ENCODE results near the gene LY6G6F.

LY6G6F gene

DNA sequence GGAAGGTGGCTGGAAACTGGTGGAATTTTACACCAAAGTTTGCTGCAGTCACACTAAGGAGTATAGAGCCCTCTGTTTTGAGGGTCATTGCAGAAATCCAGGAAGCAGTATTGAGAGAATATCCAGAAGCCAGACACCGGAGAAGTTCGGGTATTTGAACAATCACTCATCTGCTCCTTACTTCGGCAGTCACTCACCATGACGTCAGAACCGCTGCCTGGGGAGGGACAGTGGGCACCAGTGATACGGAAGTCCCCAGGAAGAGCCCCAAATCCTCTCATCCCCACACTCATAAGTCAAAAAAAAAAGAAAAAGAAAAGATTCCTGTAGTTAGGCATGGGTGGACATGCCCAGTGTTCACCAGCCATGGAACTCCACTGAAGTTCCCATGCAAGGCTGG, 29.8 kb upstream of the LY6G6F start:
- no peak for DNase-seq (ENCODE audit: low spot score)

- DNase-seq (ENCODE audit: low spot score): no peak
Observed at GRCh38 chr6:31677955-31678354, 28.7 kb upstream of the LY6G6F start.

- peak; percentile 63 for DNase-seq (ENCODE audit: low spot score)
Observed at GRCh38 chr6:31680226-31681134, 26.2 kb upstream of the LY6G6F start, which contains the start of gene LY6G5C. Gene LY6G5C (minus strand): TSS chr6:31681067. CDS start chr6:31680373, 694 bp downstream.

- peak; percentile 39 for DNase-seq (ENCODE audit: low spot score)
Observed at GRCh38 chr6:31681135-31681671, 25.5 kb upstream of the LY6G6F start.

- DNase-seq (ENCODE audit: low spot score): no peak
Observed at GRCh38 chr6:31683591-31683990, 23.1 kb upstream of the LY6G6F start.

- no peak for DNase-seq (ENCODE audit: low spot score)
Observed at GRCh38 chr6:31686483-31686882, 20.2 kb upstream of the LY6G6F start.

DNA sequence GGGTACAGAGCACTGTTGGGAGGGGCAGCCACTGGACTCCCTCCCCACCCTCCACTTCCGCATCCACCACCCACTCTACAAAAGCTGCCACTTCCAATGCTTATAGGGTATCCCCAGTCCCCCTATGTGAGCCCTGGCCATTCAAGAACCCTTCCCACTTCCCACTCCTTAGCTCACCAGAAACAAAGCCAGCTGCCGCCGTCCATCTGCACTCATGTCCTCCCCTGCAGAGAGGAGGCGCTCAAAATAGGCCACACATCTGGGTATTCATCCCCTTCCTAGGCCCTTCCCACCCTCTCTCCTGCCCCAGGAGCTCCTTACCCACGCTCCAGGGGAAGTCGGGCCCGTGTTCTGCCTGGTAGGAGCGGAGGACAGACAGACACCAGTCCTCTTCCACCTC, 19.3 kb upstream of the LY6G6F start:
- DNase-seq (ENCODE audit: low spot score): no peak

- no peak for DNase-seq (ENCODE audit: low spot score)
Observed at GRCh38 chr6:31687860-31688693, 18.6 kb upstream of the LY6G6F start.

- DNase-seq (ENCODE audit: low spot score): no peak
Observed at GRCh38 chr6:31689249-31690110, 17.2 kb upstream of the LY6G6F start.

- no peak for DNase-seq (ENCODE audit: low spot score)
Observed at GRCh38 chr6:31690231-31691077, 16.2 kb upstream of the LY6G6F start.

GRCh38 chr6:31691078-31691463, 15.6 kb upstream of the LY6G6F start:
- DNase-seq (ENCODE audit: low spot score): no peak

- DNase-seq (ENCODE audit: low spot score): no peak
Observed at GRCh38 chr6:31691564-31692108, 15.0 kb upstream of the LY6G6F start.

DNA sequence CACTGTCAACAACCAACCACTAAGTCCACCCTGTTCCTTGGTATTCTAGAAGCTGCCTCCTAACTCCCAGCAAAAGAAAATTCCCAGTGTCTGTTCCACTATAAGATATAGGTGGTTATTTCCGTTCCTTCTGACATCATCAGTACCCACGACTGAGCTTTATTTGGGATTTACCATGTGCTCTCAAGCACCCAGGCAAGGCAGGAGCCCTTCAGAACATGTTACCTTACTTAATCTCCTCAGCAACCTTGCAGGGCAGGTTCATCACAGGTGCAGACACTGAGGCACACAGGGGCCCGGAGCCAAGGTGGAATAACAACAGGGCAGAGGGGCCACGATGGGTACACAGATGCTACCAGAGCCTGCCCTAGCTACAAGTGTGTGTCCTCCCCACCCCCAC, 14.3 kb upstream of the LY6G6F start:
- DNase-seq (ENCODE audit: low spot score): no peak

DNA sequence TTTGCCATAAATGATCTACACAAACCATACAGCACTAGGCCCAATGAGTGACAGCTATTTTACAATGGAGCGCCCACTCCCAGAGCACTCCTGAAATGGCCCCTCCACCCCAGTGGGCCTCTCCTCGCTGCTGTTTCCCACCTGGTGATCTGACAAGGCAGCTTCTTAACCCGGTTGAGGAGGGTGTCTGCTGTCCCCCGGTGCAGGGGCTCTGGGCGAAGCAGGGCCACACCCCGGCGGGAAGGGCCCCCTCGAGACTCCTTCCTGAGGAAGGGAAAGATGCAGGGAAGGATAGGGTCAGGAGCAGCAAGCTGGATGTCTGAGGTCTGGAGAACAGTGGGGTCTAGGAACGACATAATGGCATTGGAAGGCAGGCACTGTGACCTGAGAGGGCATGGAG, 13.8 kb upstream of the LY6G6F start:
- no peak for DNase-seq (ENCODE audit: low spot score)

DNA sequence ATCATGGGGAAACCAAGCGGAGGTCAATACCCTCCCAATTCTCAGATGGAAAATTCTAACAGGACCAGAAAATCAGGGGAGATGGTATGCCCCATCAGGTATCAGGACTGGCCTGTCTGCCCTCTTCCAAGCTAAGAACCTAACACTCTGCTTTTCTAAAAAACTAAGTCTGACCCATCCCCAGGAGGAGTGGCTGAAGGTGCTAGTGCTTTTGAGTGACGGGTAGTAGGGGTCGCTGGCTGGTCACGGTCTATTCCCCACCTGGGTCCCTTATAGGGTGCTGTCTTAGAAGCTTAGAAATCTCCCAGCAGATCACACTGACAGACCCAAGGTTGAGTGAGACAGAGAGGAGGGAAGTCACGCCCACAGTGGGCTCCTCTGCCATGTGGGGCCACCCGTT, 13.1 kb upstream of the LY6G6F start:
- no peak for DNase-seq (ENCODE audit: low spot score)

GRCh38 chr6:31697555-31697954, 9.1 kb upstream of the LY6G6F start:
- DNase-seq (ENCODE audit: low spot score): no peak

- DNase-seq (ENCODE audit: low spot score): no peak
Observed at GRCh38 chr6:31700740-31701401, 5.8 kb upstream of the LY6G6F start.

DNA sequence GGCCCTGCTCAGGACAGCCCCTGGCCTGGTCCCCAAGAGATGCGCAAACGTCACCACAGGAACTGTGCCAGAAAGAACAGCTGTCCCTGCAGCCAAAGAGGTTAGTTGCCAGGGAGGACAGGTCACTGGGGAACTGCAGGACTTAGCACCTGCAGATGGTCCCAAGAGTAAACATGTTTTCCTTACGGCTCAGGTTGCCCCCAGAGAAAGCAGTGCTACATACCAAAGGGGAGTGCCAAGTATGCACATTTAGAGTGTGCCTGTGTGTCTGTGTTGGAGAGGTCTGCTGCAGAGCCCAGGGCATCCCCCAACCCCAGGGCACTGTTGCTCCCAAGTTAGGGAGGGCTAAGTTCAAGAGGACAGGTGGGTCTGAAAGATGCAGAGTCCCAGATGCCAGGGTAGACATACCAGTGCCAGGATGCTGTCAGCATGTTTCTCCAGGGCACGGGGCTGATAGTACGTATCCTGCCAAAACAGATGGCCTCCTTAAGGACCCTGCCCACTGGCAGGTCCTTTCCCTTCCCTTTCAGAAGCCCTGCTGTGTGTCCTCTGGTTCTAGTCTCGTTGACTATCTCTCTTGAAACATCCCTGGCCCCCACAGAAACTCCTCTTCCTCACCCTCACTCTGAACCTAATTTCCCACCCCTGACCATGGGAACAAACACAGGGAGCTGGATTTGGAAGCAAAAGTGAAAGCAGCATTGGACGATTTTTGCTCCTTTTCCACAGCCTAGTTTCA, 4.8 kb upstream of the LY6G6F start:
- DNase-seq (ENCODE audit: low spot score): no peak

- no peak for DNase-seq (ENCODE audit: low spot score)
Observed at GRCh38 chr6:31702405-31702818, 4.3 kb upstream of the LY6G6F start.

All from kidney capillary endothelial cell (primary cell).